ENCODE results near the gene YTHDF1.

GRCh38 chr20:63183422-63184146 is 32.3 kb downstream of the YTHDF1 start:
- TF ChIP-seq EP300 (IDR thresholded peaks at IDR 0.05) (no peak), CTCF (IDR thresholded peaks at IDR 0.05) (peak; percentile 50 to 74 (median 66))

Measured in upper lobe of left lung (tissue), 4 donors.